ENCODE data around the gene LMBR1.
"Not testable (repeated sequence)": the region's sequence is repeated elsewhere in the genome, so short reads cannot be mapped to it uniquely, and the experiment has no call there.

LMBR1 gene

GRCh38 chr7:156909574-156910252 lies 16.7 kb upstream of the LMBR1 start:
- not testable (repeated sequence) for DNase-seq

- DNase-seq = no peak
Observed at GRCh38 chr7:156907656-156908055, 14.7 kb upstream of the LMBR1 start.

GRCh38 chr7:156906200-156906649 lies 13.2 kb upstream of the LMBR1 start:
- no peak for DNase-seq

DNA sequence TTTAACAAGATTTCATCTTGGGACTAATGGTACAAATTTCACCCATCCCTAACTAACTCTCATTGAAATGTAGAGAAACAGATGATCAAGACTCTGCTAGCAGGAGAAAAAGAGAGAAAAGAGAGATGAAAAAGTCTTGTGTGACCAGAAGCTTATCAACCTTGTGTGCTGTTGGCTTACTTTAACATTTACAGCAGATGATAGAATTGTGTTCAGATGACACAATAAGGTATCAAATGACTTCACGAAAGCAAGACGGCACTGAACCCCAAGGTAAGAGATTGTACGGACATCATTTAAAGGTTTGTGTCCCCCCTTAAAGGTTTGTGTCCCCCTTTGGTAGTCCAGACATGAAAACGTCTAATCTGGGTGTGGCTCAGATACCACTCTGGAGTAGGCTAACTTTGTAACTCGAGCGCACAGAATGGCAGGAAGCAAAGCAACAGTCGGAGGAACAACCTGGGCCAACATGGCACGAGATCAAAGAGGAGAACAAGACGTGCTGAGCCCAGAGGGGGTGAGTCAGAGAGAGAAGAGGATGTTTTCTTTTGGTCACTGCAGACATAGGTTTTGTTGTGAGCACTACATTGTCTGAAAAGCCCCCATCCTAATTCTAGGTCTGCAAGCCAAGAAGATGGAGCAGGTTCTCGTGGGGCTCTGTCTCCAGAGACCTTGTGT lies 10.4 kb upstream of the LMBR1 start:
- DNase-seq = no peak

DNA sequence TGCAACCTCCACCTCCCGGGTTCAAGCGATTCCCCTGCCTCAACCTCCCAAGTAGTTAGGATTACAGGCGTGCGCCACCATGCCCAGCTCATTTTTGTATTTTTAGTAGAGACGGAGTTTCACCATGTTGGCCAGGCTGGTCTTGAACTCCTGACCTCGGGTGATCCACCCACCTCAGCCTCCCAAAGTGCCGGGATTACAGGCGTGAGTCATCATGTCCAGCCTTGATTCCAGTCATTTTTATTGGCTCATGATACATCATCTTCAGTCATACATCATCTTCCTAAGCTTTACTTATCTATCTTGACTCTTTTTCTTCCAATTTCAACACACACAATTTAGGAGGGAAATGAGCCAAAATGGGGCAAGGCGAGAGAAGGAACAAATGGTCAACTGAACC lies 7.1 kb upstream of the LMBR1 start:
- not testable (repeated sequence) for DNase-seq

GRCh38 chr7:156898938-156899337 lies 6.0 kb upstream of the LMBR1 start:
- no peak for DNase-seq

DNA sequence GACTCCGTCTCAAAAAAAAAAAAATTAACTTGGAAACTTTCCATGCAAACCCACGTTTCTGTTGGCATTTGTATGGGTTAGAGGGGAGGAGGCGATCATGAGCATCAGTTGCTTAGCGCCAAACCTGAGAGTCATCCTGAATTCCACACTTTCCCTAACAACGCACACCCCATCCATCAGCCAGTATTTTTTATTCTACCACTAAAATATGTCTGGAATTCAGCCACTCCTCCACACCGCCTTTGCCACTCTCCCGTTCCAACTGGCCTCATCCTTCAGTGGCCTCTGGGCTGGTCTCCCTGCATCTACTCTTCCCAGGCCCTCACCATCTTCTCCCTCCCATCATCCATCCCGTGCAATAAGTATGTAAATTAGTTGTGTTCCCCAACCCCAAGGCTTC lies 4.7 kb upstream of the LMBR1 start:
- DNase-seq = no peak

DNA sequence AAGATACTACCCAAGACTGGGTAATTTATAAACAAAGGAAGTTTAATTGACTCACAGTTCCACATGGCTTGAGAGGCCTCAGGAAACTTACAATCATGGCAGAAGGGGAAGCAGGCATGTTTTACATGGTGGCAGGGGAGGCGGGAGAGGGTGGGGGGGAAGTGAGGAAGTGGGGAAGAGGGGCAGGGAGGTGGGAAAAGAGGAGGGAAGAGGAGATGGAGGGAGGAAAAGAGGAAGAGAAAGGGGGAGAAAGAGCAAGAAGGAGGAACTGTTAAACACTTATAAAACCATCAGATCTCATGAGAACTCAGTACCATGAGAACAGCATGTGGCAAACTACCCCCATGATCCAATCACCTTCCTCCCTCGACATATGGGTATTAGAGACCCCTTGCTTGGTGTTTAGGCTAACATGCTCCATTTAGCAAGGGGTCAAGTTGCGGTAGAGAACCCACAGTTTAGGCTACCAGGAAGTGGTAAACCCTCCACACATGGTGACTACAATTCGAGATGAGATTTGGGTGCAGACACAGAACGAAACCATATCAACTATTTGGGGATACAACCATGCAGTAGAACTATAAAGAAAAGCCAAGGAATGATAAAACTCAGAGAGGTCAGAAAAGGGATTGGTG lies 3.5 kb upstream of the LMBR1 start:
- no peak for DNase-seq

GRCh38 chr7:156895024-156895780 lies 2.2 kb upstream of the LMBR1 start:
- no peak for DNase-seq

- peak; percentile 79 for DNase-seq
Observed at GRCh38 chr7:156892081-156892800, 742 bp downstream of the LMBR1 start.

- DNase-seq = no peak
Observed at GRCh38 chr7:156889746-156890145, 3.2 kb downstream of the LMBR1 start.

- no peak for DNase-seq
Observed at GRCh38 chr7:156889089-156889488, 3.9 kb downstream of the LMBR1 start.

DNA sequence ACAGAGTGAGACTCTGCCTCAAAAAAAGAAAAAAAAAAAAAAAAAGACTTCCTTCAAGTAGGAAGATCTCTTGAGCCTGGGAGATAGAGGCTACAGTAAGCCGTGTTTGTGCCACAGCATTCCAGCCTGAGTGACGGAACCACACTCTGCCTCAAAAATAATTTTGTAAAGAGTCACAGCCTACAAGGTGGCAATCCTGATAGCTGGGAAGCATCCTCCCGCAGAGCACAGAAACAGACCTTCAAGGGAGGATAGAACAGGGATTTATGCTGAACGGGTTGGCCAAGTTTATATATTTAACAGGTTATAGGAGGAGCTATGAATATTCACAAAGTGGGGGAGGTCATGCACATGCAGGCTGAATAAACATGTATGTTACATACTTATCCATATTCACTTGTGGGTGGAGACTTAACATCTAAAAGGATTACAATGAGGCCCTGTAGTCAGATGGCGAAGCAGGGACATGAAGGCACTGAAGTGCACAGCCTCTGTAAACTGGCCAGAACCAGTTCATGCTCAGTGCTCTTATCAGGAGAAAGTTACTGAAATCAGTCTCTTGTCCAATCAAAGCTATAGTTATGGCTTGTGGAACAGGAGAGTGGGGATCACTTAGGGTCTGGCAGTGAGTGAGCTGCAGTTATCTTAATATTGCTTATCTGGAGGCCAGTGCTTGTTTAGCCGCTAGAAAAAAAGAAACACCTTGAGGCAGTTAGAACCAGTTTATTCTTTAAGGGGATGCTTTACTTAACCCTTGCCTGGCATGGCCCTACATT lies 6.8 kb downstream of the LMBR1 start:
- no peak for DNase-seq

GRCh38 chr7:156881679-156882078 lies 11.3 kb downstream of the LMBR1 start:
- no peak for DNase-seq

DNA sequence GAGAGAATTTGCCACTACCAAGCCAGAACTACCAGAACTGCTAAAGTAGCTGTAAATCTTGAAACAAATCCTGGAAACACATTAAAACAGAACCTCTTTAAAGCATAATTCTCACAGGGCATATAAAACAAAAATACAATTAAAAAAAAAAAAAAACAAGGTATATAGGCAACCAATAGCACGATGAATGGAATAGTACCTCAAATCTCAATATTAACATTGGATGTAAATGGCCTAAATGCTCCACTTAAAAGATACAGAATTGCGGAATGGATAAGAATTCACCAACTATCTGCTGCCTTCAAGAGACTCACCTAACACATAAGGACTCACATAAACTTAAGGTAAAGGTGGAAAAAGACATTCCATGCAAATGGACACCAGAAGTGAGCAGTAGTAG lies 17.2 kb downstream of the LMBR1 start:
- no peak for DNase-seq

GRCh38 chr7:156868363-156868762 lies 24.6 kb downstream of the LMBR1 start:
- not testable (repeated sequence) for DNase-seq

GRCh38 chr7:156865493-156865892 lies 27.5 kb downstream of the LMBR1 start:
- no peak for DNase-seq

GRCh38 chr7:156862022-156862421 lies 31.0 kb downstream of the LMBR1 start:
- not testable (repeated sequence) for DNase-seq

DNA sequence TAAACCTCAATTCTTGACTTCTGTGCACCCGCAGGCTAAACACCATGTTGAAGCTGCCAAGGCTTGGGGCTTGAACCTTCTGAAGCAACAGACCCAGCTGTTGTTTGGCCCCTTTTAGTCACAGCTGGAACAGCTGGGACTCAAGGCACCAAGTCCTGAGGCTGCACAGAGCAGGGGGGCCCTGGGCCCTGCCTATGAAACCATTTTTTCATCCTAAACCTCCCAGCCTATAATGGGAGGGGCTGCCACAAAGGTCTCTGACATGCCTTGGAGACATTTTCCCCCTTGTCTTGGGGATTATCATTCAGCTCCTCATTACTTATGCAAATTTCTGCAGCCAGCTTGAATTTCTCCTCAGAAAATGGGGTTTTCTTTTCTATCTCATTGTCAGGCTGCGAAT lies 31.8 kb downstream of the LMBR1 start:
- DNase-seq = no peak

DNA sequence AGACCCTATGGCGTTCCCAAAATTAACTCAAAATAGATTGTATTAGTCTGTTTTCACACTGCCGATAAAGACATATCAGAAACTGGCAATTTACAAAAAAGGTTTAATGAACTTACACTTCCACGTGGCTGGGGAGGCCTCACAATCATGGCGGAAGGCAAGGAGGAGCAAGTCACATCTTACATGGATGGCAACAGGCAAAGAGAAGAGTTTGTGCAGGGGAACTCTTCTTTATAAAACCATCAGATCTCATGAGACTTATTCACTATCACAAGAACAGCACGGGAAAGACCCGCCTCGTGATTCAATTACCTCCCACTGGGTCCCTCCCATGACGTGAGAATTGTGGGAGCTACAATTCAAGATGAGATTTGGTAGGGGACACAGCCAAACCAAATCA lies 32.9 kb downstream of the LMBR1 start:
- not testable (repeated sequence) for DNase-seq

- no peak for DNase-seq
Observed at GRCh38 chr7:156858523-156858922, 34.5 kb downstream of the LMBR1 start.
